SIG-M5 treated with dmso at 0.1 percent for 504 hours (cell line): Measurements from ENCODE around the gene GEN1.

Experiments used
- DNase-seq: peaks from one replicate; lab custom pipeline; 2025; ENCODE audit not compliant: unreplicated experiment; lab: John Stamatoyannopoulos, UW

Gene GEN1

DNA sequence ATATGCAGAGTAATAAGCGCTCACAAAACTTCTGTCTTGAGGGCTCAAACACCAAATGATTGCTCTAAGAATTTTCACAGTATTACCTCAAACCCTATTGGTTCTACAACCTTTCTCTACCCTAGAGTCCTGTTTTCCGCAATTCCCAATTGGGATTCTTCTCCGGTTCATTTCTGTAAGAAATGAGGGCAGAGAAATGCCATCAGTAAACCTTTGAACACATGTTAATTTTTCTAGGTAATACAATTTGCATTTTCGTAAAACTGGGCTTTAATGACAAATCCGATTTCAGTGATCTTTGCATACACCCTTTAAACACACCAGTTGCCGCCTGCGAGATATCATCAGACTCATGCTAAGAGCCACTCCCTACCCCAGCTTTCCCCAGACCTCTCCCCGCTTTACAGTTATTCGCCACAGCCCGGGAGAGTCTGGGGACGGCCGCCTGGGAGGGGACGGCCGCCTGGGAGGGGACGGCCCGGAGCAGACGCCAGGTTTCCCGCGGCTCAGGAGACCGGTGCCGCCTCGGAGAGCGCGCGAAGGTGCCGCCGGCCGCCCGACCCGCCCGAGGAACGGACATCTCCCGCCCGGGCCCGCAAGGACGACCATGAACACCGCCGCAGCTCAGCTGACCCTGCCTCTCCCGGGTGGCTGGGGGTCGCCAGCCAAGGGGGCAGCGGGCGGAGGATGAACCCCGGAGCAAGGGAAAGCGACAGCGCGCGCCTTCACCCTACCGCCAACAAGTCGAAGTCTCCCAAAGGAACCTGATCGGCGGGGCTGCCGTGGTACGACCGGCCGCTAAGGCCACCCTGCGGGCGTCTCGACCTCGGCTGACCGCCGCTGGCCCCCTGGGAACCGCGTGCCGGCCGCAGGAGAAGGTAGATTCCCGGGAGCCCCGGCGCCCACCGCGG is 791 bp upstream of the GEN1 start:
- peak; percentile 41 for DNase-seq

DNA sequence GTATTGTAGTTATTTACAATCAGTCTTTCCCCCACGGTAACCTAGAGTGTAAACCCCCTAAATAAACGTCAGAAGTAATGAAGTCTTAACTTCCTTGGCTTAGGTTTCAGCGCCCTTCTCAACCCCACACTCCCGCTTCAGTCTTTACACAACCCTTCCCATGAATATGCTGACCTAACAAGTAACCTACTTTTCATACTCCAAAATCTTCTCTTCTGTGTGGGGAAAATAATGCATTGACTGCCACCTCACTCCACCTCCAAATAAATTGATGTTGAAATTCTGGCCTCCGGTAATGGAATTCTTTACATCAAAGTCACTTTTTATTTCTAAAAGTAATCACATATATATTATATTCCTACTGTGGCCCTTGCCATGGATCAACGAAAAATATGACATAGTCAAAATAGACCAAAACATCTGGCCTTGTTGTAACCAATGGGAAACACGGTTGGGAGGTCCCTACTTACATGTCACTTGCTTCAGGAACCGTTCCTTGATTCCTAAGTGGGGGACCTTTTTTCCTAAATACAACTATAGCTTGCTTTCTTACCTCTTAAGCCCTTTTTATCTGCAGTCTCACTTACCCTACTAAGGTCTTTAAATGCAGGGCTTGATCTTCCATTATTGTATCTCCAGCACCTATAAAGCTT is 961 bp downstream of the GEN1 start:
- DNase-seq = peak; percentile 23

DNA sequence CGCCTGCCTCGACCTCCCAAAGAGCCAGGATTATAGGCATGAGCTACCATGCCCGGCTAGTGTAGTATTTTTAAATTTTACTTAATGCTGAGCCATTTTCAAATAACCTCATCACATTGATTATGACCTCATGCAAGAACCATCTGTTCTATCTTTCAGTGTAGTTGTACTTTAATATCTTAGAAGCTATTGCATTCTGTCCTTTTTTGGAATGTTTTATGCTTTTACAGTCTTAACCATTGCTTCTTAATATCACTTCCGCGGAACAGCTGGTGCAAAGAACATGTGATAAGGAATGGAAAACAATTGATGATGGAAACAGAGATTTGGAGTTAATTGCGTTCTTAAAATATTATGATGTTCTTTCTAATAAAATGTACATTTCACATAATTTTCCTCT is 2.7 kb downstream of the GEN1 start:
- no peak for DNase-seq

DNA sequence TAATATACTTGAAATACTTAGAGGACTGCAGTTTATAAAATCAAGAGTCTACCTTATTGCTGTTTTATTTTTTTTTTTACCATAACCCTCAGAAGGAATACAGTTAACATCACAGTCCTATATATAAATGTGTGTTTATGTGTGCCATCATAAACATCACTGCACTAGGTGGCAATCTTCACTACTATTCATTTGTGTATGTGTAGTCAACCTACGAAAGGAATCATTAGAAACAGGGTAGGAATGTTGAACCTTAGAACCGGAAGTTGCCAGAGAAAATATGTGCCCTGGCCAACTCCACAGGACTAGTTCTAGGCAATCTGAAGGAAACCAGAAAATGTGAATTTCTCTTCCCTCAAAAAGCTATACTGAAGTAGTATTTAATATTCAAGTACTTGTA is 3.4 kb downstream of the GEN1 start:
- DNase-seq = no peak

DNA sequence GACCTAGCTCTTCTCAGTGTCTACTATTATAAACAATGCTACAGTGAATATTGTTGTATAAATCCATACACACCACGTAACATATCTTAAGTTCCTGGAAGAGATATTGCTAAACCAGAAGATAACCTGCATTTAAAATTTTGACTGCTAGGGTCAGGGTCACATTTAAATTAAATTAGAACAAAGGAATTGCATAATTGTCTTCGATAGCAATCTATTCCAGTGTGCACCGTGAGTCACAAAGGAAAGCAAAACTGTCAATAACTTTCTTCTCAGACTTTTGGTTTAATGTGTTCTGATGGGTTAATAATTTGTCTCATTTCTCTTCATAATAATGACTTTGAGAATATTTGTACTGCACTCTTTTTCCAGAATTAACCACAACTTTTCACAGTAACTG is 4.2 kb downstream of the GEN1 start:
- DNase-seq = no peak

DNA sequence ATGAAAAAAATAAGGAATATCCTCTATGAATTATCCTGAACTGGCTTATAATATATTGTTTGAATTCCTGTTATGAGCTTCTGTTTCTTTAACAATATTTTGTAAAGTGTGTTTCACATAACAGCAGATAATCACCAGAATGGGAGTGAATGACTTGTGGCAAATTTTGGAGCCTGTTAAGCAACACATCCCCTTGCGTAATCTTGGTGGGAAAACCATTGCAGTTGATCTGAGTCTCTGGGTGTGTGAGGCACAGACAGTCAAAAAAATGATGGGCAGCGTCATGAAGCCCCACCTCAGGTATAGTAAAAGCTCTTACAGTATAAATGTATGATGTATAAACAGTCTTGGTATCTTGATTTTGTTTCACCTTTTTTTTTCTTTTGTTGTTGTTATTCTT is 5.9 kb downstream of the GEN1 start:
- DNase-seq = peak; percentile 72

DNA sequence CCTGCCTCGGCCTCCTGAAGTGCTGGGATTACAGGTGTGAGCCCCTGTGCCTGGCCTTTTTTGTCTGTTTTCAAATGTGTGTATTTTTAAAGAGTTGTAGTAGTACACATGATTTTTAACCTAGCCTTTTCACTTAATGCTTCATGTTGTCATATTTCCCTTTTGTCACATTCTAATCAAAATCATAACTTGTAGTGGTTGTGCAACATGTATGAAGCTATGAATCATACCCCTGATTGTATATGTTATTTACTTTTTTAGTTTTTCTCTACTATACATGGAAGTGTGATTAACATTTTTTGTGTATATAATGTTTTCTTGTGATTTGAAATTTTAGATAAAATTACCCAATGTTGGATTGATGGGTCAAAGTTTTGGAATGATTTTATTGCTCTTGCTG is 8.5 kb downstream of the GEN1 start:
- no peak for DNase-seq

DNA sequence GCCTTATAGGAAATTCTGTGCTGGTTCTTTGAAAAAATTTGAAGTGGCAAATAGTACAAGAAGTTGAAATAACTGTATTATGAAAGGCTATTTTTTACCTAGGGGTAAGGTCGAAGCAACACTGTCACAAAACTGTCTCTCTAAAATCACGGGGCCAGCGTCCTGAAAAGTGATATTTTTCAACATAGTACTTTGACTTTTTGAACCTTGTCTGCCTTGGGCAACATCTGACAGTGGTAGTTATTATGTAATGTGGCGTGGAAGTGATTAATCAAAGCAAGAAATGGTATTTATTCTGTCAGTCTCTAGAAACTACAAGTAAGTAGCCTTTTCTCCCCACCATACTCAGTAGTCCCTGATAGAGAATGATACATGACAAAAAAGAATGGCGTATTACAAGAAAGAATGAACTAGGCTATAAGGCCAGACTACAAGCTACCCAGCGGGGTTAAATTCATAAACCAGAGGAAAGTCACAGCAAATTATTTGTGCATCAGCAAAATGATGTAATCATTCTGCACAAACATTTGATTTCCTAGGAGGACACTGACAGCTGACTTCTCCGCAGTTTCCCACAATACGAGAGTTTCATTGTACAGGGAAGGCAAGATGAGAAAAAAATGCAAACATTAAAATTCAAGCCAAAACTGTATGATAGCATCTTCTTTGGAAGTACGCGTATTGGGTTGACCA is 9.8 kb downstream of the GEN1 start:
- DNase-seq = no peak

DNA sequence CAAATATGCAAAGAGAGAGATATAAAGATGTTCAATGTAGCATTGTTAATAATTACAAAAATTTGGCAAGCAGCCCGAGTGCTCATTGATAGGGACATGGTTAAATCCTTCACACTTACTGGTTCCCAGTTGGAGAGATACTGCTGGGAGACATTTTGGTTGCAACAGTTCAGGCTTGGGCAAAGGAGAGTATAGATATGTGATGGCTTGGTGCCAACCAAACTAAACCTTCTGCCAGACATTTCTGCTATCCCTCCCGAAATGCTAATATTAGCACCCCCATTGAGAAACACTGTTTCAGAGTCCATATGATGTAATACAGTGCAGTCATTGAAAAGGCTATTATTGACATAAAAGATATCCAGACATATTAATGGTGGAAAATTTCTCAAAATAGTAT is 11.5 kb downstream of the GEN1 start:
- DNase-seq = peak; percentile 29

DNA sequence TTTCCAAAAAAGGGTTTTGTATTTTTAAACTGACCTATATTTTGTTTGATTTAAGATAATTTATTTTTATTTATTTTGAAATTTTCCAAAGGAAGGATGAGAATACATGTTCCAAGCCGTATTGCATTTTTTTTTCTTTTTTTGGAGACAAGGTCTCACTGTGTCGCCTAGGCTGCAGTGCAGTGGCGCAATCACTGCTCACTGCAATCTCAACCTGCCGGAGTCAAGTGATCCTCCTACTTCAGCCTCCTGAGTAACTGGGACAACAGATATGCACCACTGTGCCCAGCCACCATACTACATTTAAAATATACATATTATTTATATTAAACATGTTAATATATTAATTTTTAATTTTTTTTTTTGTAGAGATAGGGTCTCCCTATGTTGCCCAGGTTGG is 15.0 kb downstream of the GEN1 start:
- no peak for DNase-seq

DNA sequence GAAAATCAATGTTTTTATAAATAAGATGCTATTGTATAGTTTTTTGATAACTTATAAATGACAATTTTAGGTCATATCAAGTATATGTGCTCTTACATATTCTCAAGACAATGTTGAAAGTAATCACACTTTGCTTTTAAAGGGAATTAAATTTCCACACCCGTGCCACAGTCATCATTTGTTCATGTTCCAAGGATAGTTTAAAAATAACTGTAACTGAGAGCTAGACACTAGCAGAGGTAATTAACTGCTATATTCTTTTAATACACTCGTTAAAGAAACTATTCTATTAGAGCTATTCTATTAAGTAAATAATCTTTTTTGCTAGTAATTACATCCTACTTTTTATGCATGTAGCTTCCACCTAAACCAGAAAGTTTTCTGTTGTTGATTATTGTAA is 18.0 kb downstream of the GEN1 start:
- DNase-seq = no peak

DNA sequence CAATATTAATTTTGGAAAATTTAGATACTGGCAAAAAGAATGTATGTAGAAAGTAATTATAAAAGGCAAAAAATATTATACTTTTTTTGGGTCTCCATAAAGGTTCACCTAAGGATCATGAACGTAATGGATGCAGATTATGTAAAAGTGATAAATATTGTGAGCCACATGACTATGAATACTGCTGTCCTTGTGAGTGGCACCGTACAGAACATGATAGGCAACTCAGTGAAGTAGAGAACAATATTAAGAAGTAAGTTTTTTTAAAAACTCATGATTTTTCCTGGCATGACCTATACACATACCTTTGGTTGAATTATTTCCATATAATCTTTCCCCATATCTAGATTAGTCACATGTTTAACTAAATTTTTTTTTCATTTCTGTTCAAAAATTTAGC is 18.6 kb downstream of the GEN1 start:
- no peak for DNase-seq

DNA sequence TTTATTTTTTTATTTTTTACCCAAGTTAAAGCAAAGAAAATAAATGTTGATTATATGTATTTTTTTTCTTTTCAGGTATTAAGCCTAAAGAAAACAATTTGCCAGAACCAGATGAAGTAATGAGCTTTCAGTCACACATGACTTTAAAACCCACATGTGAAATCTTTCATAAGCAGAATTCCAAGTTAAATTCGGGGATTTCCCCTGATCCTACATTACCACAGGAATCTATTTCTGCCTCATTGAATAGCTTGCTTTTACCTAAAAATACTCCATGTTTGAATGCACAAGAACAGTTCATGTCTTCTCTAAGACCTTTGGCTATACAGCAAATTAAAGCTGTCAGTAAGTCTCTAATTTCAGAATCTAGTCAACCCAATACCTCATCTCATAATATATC is 26.6 kb downstream of the GEN1 start:
- no peak for DNase-seq

DNA sequence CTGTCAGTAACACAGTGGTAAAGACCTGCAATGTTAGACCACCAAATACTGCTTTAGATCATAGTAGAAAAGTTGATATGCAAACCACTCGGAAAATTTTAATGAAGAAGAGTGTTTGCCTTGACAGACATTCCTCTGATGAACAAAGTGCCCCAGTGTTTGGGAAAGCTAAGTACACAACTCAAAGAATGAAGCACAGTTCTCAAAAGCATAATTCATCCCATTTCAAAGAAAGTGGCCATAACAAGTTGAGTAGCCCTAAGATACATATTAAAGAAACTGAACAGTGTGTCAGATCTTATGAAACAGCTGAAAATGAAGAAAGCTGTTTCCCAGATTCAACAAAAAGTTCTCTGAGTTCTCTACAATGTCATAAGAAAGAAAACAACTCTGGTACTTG is 27.5 kb downstream of the GEN1 start:
- DNase-seq = no peak

DNA sequence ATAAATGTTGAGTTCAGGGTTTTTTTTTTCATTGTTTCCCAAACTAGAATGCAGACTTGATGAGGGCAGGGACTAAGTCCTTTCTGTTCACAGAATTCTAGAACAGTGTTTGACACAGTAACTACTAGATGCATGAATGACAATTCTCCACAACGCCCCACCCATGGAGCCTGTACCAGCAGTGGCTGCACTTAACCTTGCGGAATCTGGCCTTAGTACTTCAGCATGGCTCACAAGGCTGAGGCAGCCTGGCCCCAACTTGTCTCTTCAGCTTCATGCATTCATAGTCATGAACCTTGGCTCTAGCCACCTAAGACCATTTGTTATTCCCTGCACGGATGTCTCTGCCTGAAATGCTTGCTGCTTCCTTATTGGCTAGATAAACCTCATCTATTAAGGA is 32.8 kb downstream of the GEN1 start:
- no peak for DNase-seq

DNA sequence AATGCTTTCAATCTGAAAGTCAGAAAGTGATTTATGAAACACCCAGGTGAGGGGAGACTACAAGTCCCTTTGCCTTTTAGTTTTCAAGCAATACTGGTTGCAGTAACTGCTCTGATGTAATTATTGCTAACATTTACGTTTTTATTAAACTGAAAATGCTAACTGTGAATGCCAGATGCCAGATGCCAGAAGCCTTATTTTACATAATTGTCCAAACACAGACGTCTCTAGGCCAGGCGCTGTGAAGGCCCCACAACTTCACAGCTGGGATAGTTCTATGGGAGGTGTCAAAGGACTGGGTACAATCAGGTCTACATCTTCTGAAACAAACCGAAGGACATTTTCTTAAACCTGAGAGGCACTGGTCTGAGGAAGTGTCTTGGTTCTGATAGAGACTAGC is 34.8 kb downstream of the GEN1 start:
- DNase-seq = no peak

DNA sequence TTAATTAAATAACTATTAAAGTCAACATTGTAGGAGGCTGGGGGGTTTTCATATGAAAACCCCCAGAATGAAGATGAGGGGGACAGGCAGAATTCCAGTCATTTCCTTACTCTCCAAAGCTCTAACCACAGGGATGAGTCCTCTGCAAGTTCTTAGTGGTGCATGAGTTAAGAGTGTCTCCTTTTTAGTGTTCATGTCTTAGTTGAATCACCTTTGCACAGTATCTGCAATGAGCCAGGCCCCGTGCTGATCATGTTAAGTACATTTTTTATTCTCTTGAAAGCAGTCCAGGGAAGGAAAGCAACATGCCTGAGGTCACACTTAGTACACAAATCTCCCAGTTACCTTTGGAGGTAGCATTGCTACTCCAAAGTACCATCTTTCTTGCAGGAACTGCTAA is 36.6 kb downstream of the GEN1 start:
- DNase-seq = no peak

DNA sequence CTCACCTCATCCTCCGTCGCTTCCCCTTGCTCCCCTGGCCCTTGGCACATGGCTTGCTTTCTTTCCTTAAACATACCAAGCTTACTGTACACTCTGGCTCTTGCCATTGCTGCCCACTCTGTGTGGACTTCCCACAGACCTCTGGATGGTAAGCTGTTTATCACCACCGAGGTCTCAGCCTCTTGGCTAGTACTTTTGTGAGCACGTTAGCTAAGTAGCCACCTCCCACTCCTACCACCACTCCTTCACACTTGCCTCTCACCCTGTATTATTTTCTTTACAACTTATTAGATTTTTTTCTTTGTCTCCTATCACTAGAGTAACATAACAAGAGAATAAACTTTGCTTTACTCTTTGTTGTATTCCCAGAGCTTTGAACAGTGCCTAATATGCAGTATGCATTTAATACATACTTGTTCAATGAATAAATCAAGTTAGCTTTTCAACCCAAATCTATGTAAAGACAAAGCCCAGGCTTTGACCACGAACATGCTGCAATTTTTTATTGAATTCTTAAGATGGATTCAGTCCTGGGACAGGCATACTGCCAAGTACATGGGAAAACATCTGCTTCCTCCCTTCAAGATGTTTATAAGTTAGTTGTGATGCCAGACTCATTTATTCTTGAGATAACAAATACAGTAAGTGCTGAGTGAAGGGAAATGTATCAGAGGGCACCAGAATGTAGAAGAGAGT is 37.3 kb downstream of the GEN1 start:
- DNase-seq = no peak

DNA sequence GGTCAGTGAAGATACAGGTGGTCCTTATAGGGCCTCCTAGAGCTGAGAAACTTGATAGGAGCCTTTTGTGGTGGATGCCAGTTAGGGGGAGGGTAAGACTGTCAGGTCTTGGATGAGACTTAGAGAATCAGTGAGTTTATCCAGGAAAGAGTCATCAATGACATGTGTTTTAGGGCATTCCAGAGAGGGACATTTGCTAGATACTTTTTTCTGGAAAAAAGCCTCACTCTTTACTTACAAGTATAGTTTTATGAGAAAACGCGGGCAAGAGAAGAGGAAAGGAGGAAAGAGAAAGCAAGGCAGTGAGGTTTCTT is 37.8 kb downstream of the GEN1 start:
- DNase-seq = no peak

DNA sequence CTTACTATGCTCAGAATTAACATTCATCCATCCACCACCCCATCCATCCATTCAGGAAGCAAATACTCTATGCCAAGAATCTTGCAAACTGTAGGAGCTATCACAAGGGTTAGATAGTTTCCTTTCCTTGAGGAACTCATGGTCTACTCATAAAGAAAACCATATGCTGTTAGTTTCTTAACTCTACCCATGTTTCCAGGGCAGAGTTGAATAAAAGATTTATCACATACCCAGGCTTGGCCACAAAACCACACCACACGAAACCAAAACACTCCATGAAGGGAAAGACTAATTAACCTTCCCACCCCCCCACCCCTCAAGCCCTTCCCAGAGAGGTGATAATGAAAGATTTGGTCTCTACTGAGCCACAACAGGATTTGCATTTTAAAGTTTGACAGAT is 38.6 kb downstream of the GEN1 start:
- DNase-seq = no peak

DNA sequence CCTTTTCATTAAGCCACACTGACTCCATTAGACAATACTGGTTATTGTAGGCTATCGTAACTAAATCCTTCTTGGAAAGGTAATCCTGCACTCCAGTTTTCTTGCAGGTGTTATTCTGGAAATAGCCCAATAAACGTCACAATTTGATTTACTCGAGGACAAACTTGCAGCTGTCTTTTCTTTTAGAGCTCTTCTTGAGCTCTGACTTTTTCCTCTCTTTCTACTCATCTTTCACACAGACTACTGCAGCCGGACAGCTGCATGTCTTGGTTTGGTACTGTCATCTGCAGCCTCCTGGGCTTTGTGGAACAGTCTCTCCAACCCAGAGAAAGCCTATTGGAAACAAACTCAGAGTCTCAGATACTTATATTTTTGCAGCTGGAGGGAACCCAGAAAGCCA is 39.4 kb downstream of the GEN1 start:
- no peak for DNase-seq
